DND-41 (cell line): Measurements from ENCODE around the gene RTF2.

Experiments
- ATAC-seq: fragments of 200-7000 bp; cut with Tn5 transposase; 3 replicates; pipeline ENCODE4 v1.9.1; 2021; ENCODE audit warnings: low read depth; ENCODE audit not compliant: insufficient read depth
- DNase-seq: peaks from one replicate; pipeline ENCODE4 v3.0.0-alpha.2; 2020
- H2AFZ ChIP-seq: 2 replicates; pipeline ENCODE4 v1.6.0; 2012; ENCODE audit warnings: low read depth, low read length
- H3K27ac ChIP-seq: 2 replicates; pipeline ENCODE4 v1.5.1; 2012; ENCODE audit warnings: low read length, inconsistent platforms
- H3K27me3 ChIP-seq: fragments of 200-600 bp; sonication (generic); 2 replicates; pipeline ENCODE4 v1.6.0; 2012; ENCODE audit warnings: low read length, mild to moderate bottlenecking, inconsistent platforms; ENCODE audit not compliant: insufficient read depth, poor library complexity
- H3K36me3 ChIP-seq: 2 replicates; pipeline ENCODE4 v1.5.1; 2012; ENCODE audit warnings: low read length, inconsistent platforms; ENCODE audit not compliant: insufficient read depth
- H3K4me1 ChIP-seq: 2 replicates; pipeline ENCODE4 v1.5.1; 2012; ENCODE audit warnings: mild to moderate bottlenecking, low read length; ENCODE audit not compliant: insufficient read depth
- H3K4me2 ChIP-seq: 2 replicates; pipeline ENCODE4 v1.6.0; 2012; ENCODE audit warnings: mild to moderate bottlenecking, moderate library complexity, low read length, inconsistent platforms; ENCODE audit not compliant: insufficient read depth
- H3K4me3 ChIP-seq, 2 experiments: fragments of 200-600 bp in 1 of 2; shearing (Covaris generic) in 1 of 2; 2 replicates each; pipeline ENCODE4 v1.5.1; 2012 to 2016; ENCODE audit warnings: inconsistent platforms in 2 of 2, low read length in 2 of 2, mild to moderate bottlenecking in 2 of 2, low read depth in 1 of 2, moderate library complexity in 1 of 2
- H3K79me2 ChIP-seq: 2 replicates; pipeline ENCODE4 v1.6.0; 2012; ENCODE audit warnings: low read length, inconsistent platforms; ENCODE audit not compliant: insufficient read depth
- H3K9ac ChIP-seq: 2 replicates; pipeline ENCODE4 v1.6.0; 2012; ENCODE audit warnings: low read depth, mild to moderate bottlenecking, inconsistent platforms, low read length, moderate library complexity
- H3K9me3 ChIP-seq: 2 replicates; pipeline ENCODE4 v1.5.1; 2012; ENCODE audit warnings: low read length, moderate library complexity, mild to moderate bottlenecking, inconsistent platforms; ENCODE audit not compliant: insufficient read depth, severe bottlenecking
- H4K20me1 ChIP-seq: 2 replicates; pipeline ENCODE4 v1.6.0; 2012; ENCODE audit warnings: low read length; ENCODE audit not compliant: insufficient read depth
- EZH2 ChIP-seq: IDR thresholded peaks from 3 replicates; pipeline ENCODE4 v1.6.1; 2012; ENCODE audit warnings: borderline replicate concordance, low read depth, mild to moderate bottlenecking, moderate library complexity, low read length, inconsistent platforms; ENCODE audit not compliant: severe bottlenecking
- TF ChIP-seq, protein P1 (sequence below): IDR thresholded peaks from 2 replicates; pipeline ENCODE4 v1.5.1; 2012; ENCODE audit warnings: borderline replicate concordance, low read length, moderate library complexity, mild to moderate bottlenecking; ENCODE audit not compliant: poor library complexity, severe bottlenecking; ENCODE audit errors: extremely low read depth

Gene RTF2

GRCh38 chr20:56511926-56512325 lies 43.5 kb downstream of the RTF2 start:
- Histone ChIP-seq H3K4me1 (no peaks in the 10 kb centered on the region), H3K27ac (no peak overlapping the region), H3K36me3 (peaks cover 41% of the 10 kb centered on the region), H4K20me1 (peaks cover 17% of the 10 kb centered on the region; the same call in 1 of the 2 replicates), H3K79me2 (peaks cover 2% of the 10 kb centered on the region; the same call in 1 of the 2 replicates), H2AFZ (no peak overlapping the region), H3K4me2 (no peak overlapping the region), H3K9me3 (no peaks in the 10 kb centered on the region), H3K4me3 (no peak overlapping the region), H3K27me3 (no peaks in the 10 kb centered on the region), H3K9ac (no peak overlapping the region)
- no peak for ATAC-seq
- no peak for TF ChIP-seq EZH2
- TF ChIP-seq, protein P1, sequence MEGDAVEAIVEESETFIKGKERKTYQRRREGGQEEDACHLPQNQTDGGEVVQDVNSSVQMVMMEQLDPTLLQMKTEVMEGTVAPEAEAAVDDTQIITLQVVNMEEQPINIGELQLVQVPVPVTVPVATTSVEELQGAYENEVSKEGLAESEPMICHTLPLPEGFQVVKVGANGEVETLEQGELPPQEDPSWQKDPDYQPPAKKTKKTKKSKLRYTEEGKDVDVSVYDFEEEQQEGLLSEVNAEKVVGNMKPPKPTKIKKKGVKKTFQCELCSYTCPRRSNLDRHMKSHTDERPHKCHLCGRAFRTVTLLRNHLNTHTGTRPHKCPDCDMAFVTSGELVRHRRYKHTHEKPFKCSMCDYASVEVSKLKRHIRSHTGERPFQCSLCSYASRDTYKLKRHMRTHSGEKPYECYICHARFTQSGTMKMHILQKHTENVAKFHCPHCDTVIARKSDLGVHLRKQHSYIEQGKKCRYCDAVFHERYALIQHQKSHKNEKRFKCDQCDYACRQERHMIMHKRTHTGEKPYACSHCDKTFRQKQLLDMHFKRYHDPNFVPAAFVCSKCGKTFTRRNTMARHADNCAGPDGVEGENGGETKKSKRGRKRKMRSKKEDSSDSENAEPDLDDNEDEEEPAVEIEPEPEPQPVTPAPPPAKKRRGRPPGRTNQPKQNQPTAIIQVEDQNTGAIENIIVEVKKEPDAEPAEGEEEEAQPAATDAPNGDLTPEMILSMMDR = no peak
- no peak for DNase-seq

DNA sequence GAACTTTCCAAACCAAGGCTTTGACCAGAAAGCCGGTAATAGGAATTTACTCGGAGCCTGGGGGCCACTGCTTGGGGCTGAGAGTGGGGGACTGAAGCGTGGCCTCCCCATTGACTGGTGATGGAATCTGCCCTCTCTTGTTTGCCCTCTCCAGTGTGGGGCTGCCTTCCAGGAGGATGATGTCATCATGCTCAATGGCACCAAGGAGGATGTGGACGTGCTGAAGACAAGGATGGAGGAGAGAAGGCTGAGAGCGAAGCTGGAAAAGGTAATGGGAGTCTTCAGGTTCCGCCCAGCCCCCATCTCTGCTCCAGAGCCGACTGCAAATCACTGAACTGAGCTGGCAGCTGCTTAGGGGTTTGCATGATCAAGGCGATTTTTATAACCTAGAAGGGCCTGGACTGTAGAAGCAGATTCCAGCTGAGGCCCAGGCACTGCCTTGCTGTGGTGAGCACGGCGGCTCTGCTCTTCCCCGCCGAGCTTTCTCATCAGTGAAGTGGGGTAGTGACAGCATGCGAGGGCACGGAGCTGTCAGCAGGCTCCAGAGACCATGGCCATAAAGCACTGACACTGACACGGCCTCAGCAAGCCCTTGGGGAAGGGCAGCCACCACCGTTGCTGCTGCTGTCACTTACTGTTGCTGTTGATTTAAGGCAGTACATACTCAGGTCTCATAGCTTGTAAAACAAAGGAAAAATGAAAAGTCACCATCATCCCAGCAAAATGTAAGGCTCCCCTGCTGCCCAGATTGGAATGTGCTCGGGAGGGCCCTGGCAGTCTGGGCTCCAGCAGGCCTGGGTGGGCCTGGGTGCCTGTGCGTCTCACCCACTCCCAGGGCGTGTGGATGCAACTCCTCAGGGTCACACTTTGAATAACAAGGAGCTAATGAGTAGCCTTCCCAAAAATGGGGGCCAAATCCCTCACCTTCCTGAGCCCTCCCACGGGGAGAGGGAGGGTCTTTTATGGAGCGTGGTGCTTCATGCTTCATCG lies 45.0 kb downstream of the RTF2 start:
- H3K79me2 ChIP-seq = peaks cover 2% of the 10 kb centered on the region; the same call in 1 of the 2 replicates
- no peak overlapping the region for H3K4me2 ChIP-seq
- DNase-seq = no peak
- H3K9ac ChIP-seq = no peak overlapping the region
- no peak for ATAC-seq
- no peak overlapping the region for H3K27ac ChIP-seq
- H3K36me3 ChIP-seq = peaks cover 56% of the 10 kb centered on the region
- H3K27me3 ChIP-seq = no peaks in the 10 kb centered on the region
- H3K9me3 ChIP-seq = peaks cover 2% of the 10 kb centered on the region
- no peak overlapping the region for H3K4me3 ChIP-seq
- no peak overlapping the region for H2AFZ ChIP-seq
- H4K20me1 ChIP-seq = 0 out of 2 replicates have a peak, but pooled peaks cover 12% of the 10 kb centered on the region
- TF ChIP-seq EZH2 = no peak
- TF ChIP-seq, protein P1 = no peak
- H3K4me1 ChIP-seq = no peaks in the 10 kb centered on the region

DNA sequence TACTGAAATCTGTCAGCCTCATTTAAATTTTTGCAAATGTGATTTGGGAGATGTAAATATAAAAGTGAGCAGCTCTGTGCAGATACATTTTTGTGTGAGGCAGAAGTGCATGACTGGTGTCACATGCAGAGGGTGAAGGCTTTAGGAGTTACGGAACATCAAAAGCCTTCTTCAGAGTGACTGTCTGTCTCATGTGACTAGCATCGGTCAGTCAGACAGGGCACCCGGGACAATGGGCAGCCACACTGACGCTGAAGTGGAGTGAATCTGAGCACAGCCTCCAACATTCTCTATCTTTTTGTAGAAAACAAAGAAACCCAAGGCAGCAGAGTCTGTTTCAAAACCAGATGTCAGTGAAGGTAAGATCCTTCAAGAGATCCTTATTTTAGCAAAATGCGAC lies 48.2 kb downstream of the RTF2 start:
- H3K4me3 ChIP-seq = no peak overlapping the region
- no peaks in the 10 kb centered on the region for H3K4me1 ChIP-seq
- peaks cover 78% of the 10 kb centered on the region for H3K36me3 ChIP-seq
- no peak overlapping the region for H3K27ac ChIP-seq
- H2AFZ ChIP-seq = no peak overlapping the region
- DNase-seq (no peak), ATAC-seq (no peak)
- peaks cover 24% of the 10 kb centered on the region for H3K9me3 ChIP-seq
- no peak overlapping the region for H3K9ac ChIP-seq
- no peaks in the 10 kb centered on the region for H3K79me2 ChIP-seq
- H3K4me2 ChIP-seq = no peak overlapping the region
- 0 out of 2 replicates have a peak, but pooled peaks cover 12% of the 10 kb centered on the region for H4K20me1 ChIP-seq
- no peaks in the 10 kb centered on the region for H3K27me3 ChIP-seq
- no peak for TF ChIP-seq EZH2
- TF ChIP-seq, protein P1 = no peak
